Heart left ventricle (tissue), 16 donors: ENCODE results near the gene MESP2. TPM values are rescaled to one million over a fixed set of nuclear protein-coding genes. Genes with fewer than 3 reads are reported as not detected.

ENCODE experiments used
- ATAC-seq, 4 donors: fragments of 200-7000 bp; cut with Tn5 transposase; one replicate each; pipeline ENCODE4 v1.9.1; 2020 to 2022; ENCODE audit warnings: moderate library complexity in 4 of 4, mild to moderate bottlenecking in 3 of 4, moderate number of reproducible peaks in 1 of 4
- DNase-seq, 5 donors: peaks; one replicate each; pipeline ENCODE4 v3.0.0-alpha.2; 2020
- H3K27ac ChIP-seq, 12 donors: fragments of 200-600 bp; sonication (generic) in 4 of 12; one replicate each; pipeline versions ENCODE4 v1.5.0 to v1.8.0; 2016 to 2022; ENCODE audit warnings: mild to moderate bottlenecking in 2 of 12
- H3K27me3 ChIP-seq, 9 donors: fragments of 200-600 bp; sonication (generic) in 2 of 9; one replicate each; pipeline versions ENCODE4 v1.5.1 to v1.8.0; 2016 to 2022; ENCODE audit warnings: mild to moderate bottlenecking in 3 of 9
- H3K36me3 ChIP-seq, 9 donors: fragments of 200-600 bp; sonication (generic) in 2 of 9; one replicate each; pipeline versions ENCODE4 v1.5.0 to v1.8.0; 2018 to 2022; ENCODE audit warnings: mild to moderate bottlenecking in 2 of 9
- H3K4me1 ChIP-seq, 12 donors: fragments of 200-600 bp; sonication (generic) in 4 of 12; one replicate each; pipeline versions ENCODE4 v1.5.0 to v1.8.0; 2016 to 2022; ENCODE audit warnings: mild to moderate bottlenecking in 3 of 12
- H3K4me3 ChIP-seq, 12 donors: fragments of 200-600 bp; sonication (generic) in 4 of 12; one replicate each; pipeline versions ENCODE4 v1.5.0 to v1.8.0; 2017 to 2022; ENCODE audit warnings: mild to moderate bottlenecking in 9 of 12, moderate library complexity in 4 of 12
- H3K9me3 ChIP-seq, 12 donors: fragments of 200-600 bp; sonication (generic) in 4 of 12; one replicate each; pipeline versions ENCODE4 v1.5.0 to v1.8.0; 2016 to 2022; ENCODE audit warnings: mild to moderate bottlenecking in 1 of 12
- POLR2A ChIP-seq, 2 donors: fragments of 450-650 bp; IDR thresholded peaks; one replicate each; pipeline ENCODE4 v1.6.1; 2017; ENCODE audit warnings: antibody characterized with exemption in 2 of 2, mild to moderate bottlenecking in 2 of 2, moderate library complexity in 2 of 2
- WGBS, 4 donors: extraction: QIAGEN DNeasy Blood & Tissue Kit in 2 of 4; methylation state at CpG; one replicate each; pipeline versions ENCODE4 v1.1.5 to v1.1.7; 2013 to 2018; 5-methylcytosine and 5-hydroxymethylcytosine counted together
- intact Hi-C, 10 donors: fragments of 100-400 bp; cut with DNase I; formaldehyde crosslinking; loops; one replicate each; pipeline versions ENCODE4 v1.11.1 to v1.14.2; 2022
- polyA plus RNA-seq, 2 donors: library from polyadenylated mRNA; stranded (reverse); fragments of 200-250 nt; gene quantifications; one replicate each; pipeline ENCODE4 v1.2.3, GENCODE V29; 2013
- total RNA-seq, 9 donors: library from RNA; depleted of rRNA in 2 of 9; stranded (reverse); fragments of >200 nt in 2 of 9; fragmentation: NEBNext Ultra II Directional in 3 of 9; extraction: Animal tissue kit (Norgen Biotek cat#: 25700) in 3 of 9; gene quantifications; one replicate each; pipeline versions ENCODE4 v1.1.0 to v1.2.4, GENCODE V29; 2016 to 2023
- TF ChIP-seq, protein P1 (sequence below), 12 donors: fragments of 200-600 bp; sonication (generic) in 4 of 12; IDR thresholded peaks; one replicate each; pipeline versions ENCODE4 v1.5.0 to v1.8.0; 2018 to 2022; ENCODE audit warnings: antibody characterized with exemption in 12 of 12, mild to moderate bottlenecking in 5 of 12
- donor health status: ischemic (EF 13 %, LVEDD 7.1; RV severe dilation, severe dysfunction).
- donor health status: healthy with polysubstance abuse.
- donor health status: DM: no; HTN: yes; CAD: no.
- donor health status: DM: no; HTN: no; CAD: no.
- donor health status: ischemic (EF 25% LVEDD 6.9; RV normal size, moderate dysfunction).
- donor health status: ischemic (EF 25% LVEDD 5.7; RV mildly dilated, moderate dysfunction).
- donor health status: healthy.
- donor health status: DM: yes; HTN: yes; CAD: no.
- donor health status: ischemic (EF 35%, LVEDD 5.7; RV mildly dilated, moderate dysfunction).
- donor health status: nonischemic (EF 11% LVEDD 7.7; RV severe dilation, severe dysfunction).
- donor health status: DM: yes; HTN: yes; CAD: no.
- donor health status: PGD.
- donor health status: ischemic (EF 29% LVEDD 5.4; RV normal size, mild dysfunction).
- donor health status: nonischemic (EF 23%, LVEDD 6.1; RV moderate dilation, normal function).

Gene MESP2
- total and polyA plus RNA-seq, 11 donors: 0.16 to 0.65 (median 0.58) TPM; not detected in 7

GRCh38 chr15:89774492-89774891 lies 1.6 kb upstream of the MESP2 start:
- intact Hi-C loops: loop anchor here in 2 of 10 donors (10.0 kb wide), 1 partner anchor 50 kb away; no protein-coding TSS in a partner anchor
- no peak for DNase-seq

DNA sequence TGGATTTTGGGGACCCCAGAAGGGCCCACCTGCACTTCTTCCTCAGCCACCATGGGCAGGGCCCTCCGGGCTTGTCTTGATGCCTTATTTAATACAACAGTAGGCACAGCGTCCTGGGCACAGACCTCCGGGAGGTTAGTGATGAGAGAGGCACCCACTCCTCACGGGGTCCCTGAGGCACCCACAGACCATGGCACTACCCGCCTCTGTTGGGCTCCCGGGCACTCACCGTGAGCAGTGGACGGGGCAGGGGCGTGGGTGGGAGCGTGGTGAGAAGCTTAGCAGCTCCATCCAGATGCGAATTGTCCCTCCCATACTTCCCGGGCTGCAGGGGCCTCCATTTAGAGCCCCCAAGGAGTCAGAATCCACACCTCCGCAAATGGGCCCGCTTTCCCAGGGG lies 317 bp upstream of the MESP2 start:
- H3K4me3 ChIP-seq: peak overlapping the region in 11 of 12 donors; percentile 36 to 61 (median 52)
- WGBS, 4 donors: 63 to 78% (median 64%) methylated on average over 14 of the region's 14 CpGs
- peak overlapping the region in 1 of 12 donors; percentile 9 for H3K27ac ChIP-seq
- intact Hi-C loops: loop anchor here in 2 of 10 donors (10.0 kb wide), 1 partner anchor 49 kb away; no protein-coding TSS in a partner anchor
- DNase-seq: no peak
- H3K36me3 ChIP-seq: no peaks in the 10 kb centered on the region
- no peaks in the 10 kb centered on the region for H3K9me3 ChIP-seq
- ATAC-seq: no peak
- H3K27me3 ChIP-seq: no peaks in the 10 kb centered on the region
- H3K4me1 ChIP-seq: peaks cover 0 to 25% (median 10%) of the 10 kb centered on the region in 12 donors
- TF ChIP-seq POLR2A (IDR thresholded peaks at IDR 0.05): no peak
- TF ChIP-seq, protein P1, sequence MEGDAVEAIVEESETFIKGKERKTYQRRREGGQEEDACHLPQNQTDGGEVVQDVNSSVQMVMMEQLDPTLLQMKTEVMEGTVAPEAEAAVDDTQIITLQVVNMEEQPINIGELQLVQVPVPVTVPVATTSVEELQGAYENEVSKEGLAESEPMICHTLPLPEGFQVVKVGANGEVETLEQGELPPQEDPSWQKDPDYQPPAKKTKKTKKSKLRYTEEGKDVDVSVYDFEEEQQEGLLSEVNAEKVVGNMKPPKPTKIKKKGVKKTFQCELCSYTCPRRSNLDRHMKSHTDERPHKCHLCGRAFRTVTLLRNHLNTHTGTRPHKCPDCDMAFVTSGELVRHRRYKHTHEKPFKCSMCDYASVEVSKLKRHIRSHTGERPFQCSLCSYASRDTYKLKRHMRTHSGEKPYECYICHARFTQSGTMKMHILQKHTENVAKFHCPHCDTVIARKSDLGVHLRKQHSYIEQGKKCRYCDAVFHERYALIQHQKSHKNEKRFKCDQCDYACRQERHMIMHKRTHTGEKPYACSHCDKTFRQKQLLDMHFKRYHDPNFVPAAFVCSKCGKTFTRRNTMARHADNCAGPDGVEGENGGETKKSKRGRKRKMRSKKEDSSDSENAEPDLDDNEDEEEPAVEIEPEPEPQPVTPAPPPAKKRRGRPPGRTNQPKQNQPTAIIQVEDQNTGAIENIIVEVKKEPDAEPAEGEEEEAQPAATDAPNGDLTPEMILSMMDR (IDR thresholded peaks at IDR 0.05): no peak

More at GRCh38 chr15:89774492-89774891, 1.6 kb upstream of the MESP2 start:
- no peak for TF ChIP-seq POLR2A (IDR thresholded peaks at IDR 0.05)
- TF ChIP-seq, protein P1 (IDR thresholded peaks at IDR 0.05): no peak
- Histone ChIP-seq H3K4me3 (no peak overlapping the region), H3K4me1 (peaks cover 0 to 18% (median 10%) of the 10 kb centered on the region in 12 donors), H3K27me3 (no peaks in the 10 kb centered on the region), H3K9me3 (no peaks in the 10 kb centered on the region), H3K36me3 (no peaks in the 10 kb centered on the region), H3K27ac (no peak overlapping the region)
- no peak for ATAC-seq
- WGBS, 4 donors: 93 to 95% (median 95%) methylated on average over 5 of the region's 5 CpGs

- WGBS, 4 donors: 45 to 62% (median 53%) methylated on average over 24 to 25 of the region's 25 CpGs
- DNase-seq: no peak
These were observed 1.1 kb downstream of the MESP2 start for GRCh38 chr15:89777073-89777751.

More at GRCh38 chr15:89777073-89777751, 1.1 kb downstream of the MESP2 start:
- ATAC-seq: peak in 1 of 4 donors; percentile 16
- H3K4me3 ChIP-seq: peak overlapping the region in 11 of 12 donors; percentile 36 to 61 (median 52)
- TF ChIP-seq POLR2A (IDR thresholded peaks at IDR 0.05): no peak
- TF ChIP-seq, protein P1 (IDR thresholded peaks at IDR 0.05): no peak
- peaks cover 0 to 39% (median 10%) of the 10 kb centered on the region in 12 donors for H3K4me1 ChIP-seq
- H3K36me3 ChIP-seq: no peaks in the 10 kb centered on the region
- peak overlapping the region in 2 of 12 donors; percentile 9 to 36 for H3K27ac ChIP-seq
- intact Hi-C loops: loop anchor here in 2 of 10 donors (10.0 kb wide), 1 partner anchor 48 kb away; no protein-coding TSS in a partner anchor
- H3K27me3 ChIP-seq: no peaks in the 10 kb centered on the region
- H3K9me3 ChIP-seq: no peaks in the 10 kb centered on the region
